Thyroid gland (tissue), 4 donors: ENCODE results near the gene TERT. TPM values are rescaled to one million over a fixed set of nuclear protein-coding genes. Genes with fewer than 3 reads are reported as not detected.

Experiments
- DNase-seq, 2 donors: peaks; one replicate each; pipeline ENCODE4 v3.0.0-alpha.2; 2019
- H3K27ac ChIP-seq, 3 donors: fragments of 200-600 bp; sonication (generic); 1 replicate in 2 of 3; 2 replicates in 1 of 3; pipeline ENCODE4 v1.5.1; 2016 to 2019; ENCODE audit warnings: mild to moderate bottlenecking in 1 of 3, moderate library complexity in 1 of 3
- H3K27me3 ChIP-seq: fragments of 200-600 bp; sonication (generic); one replicate; pipeline ENCODE4 v1.5.1; 2019
- H3K36me3 ChIP-seq, 2 donors: fragments of 200-600 bp; sonication (generic); one replicate each; pipeline ENCODE4 v1.5.1; 2016 to 2019
- H3K4me1 ChIP-seq, 2 donors: fragments of 200-600 bp; sonication (generic); one replicate each; pipeline ENCODE4 v1.5.1; 2017 to 2019
- H3K4me3 ChIP-seq, 3 donors: fragments of 200-600 bp; sonication (generic); replicated peaks in 1 of 3; 1 replicate in 2 of 3; 2 replicates in 1 of 3; pipeline ENCODE4 v1.5.1; 2016; ENCODE audit warnings: mild to moderate bottlenecking in 1 of 3
- H3K9me3 ChIP-seq: fragments of 200-600 bp; sonication (generic); one replicate; pipeline ENCODE4 v1.5.1; 2017
- CTCF ChIP-seq, 6 experiments: fragments of 200-600 bp in 3 of 6; fragments of 450-650 bp in 3 of 6; sonication (generic) in 3 of 6; IDR thresholded peaks; one replicate each; pipeline ENCODE4 v1.5.1; 2016 to 2019; ENCODE audit warnings: antibody characterized with exemption in 6 of 6, mild to moderate bottlenecking in 2 of 6, inconsistent platforms in 1 of 6, moderate library complexity in 1 of 6
- POLR2A ChIP-seq, 2 donors: fragments of 450-650 bp; IDR thresholded peaks; one replicate each; pipeline ENCODE4 v1.6.1; 2017; ENCODE audit warnings: antibody characterized with exemption in 2 of 2, mild to moderate bottlenecking in 2 of 2, moderate library complexity in 1 of 2
- WGBS, 2 donors: methylation state at CpG; one replicate each; pipeline ENCODE4 v1.1.5; 2017; 5-methylcytosine and 5-hydroxymethylcytosine counted together
- intact Hi-C: fragments of 100-400 bp; cut with DNase I; formaldehyde crosslinking; loops from one replicate; pipeline ENCODE4 v1.15.1; 2023
- total RNA-seq, 4 donors: library from RNA; depleted of rRNA; stranded (reverse); fragments of >200 nt; gene quantifications; one replicate each; pipeline ENCODE4 v1.2.3, GENCODE V29; 2016

TERT gene
- total RNA-seq, 4 donors from 2014 or later = not detected

- DNase-seq = no peak
- no peak overlapping the region for H3K4me3 ChIP-seq
- H3K4me1 ChIP-seq = no peaks in the 10 kb centered on the region
- 86 to 87% methylated on average over 25 to 27 of the region's 27 CpGs for WGBS, 2 donors
- TF ChIP-seq CTCF (IDR thresholded peaks at IDR 0.05) (no peak), POLR2A (IDR thresholded peaks at IDR 0.05) (no peak)
- no peak overlapping the region for H3K27ac ChIP-seq
- intact Hi-C loops = no loop called here
- no peaks in the 10 kb centered on the region for H3K9me3 ChIP-seq
- H3K27me3 ChIP-seq = no peaks in the 10 kb centered on the region
- H3K36me3 ChIP-seq = no peaks in the 10 kb centered on the region
These were observed 72.1 kb downstream of the TERT start for GRCh38 chr5:1222621-1223277.

GRCh38 chr5:1222147-1222546, 72.7 kb downstream of the TERT start:
- Histone ChIP-seq H3K36me3 (no peaks in the 10 kb centered on the region), H3K4me1 (no peaks in the 10 kb centered on the region), H3K9me3 (no peaks in the 10 kb centered on the region), H3K4me3 (no peak overlapping the region), H3K27ac (no peak overlapping the region), H3K27me3 (no peaks in the 10 kb centered on the region)
- DNase-seq = no peak
- TF ChIP-seq CTCF (IDR thresholded peaks at IDR 0.05) (no peak), POLR2A (IDR thresholded peaks at IDR 0.05) (no peak)
- intact Hi-C loops = no loop called here
- WGBS, 2 donors = 95 to 97% methylated on average over 9 of the region's 9 CpGs

GRCh38 chr5:1221721-1222120, 73.1 kb downstream of the TERT start:
- H3K27ac ChIP-seq = no peak overlapping the region
- DNase-seq = no peak
- H3K36me3 ChIP-seq = no peaks in the 10 kb centered on the region
- no peaks in the 10 kb centered on the region for H3K4me1 ChIP-seq
- 91 to 95% methylated on average over 9 of the region's 10 CpGs for WGBS, 2 donors
- no peak for TF ChIP-seq POLR2A (IDR thresholded peaks at IDR 0.05)
- no peak for TF ChIP-seq CTCF (IDR thresholded peaks at IDR 0.05)
- intact Hi-C loops = no loop called here
- H3K4me3 ChIP-seq = no peak overlapping the region
- no peaks in the 10 kb centered on the region for H3K27me3 ChIP-seq
- no peaks in the 10 kb centered on the region for H3K9me3 ChIP-seq

DNA sequence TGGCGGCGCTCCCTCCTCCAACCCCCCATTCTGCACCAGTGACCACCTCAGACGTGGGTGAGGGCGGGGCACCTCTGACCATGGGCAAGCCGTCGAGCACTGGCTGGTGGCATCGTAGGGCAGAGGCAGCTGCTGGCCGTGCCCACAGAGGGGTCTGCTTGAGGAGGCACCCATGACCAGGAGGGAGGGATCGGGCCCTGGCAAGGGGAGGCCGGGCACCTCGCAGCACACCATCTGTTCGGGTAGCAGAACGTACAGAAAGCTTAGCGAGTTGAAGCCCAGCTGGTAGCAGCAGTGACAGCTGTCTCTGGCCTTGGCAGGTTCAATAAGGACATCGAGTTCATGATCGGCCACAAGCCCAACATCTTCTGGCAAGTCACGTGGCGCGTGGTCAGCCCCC, 74.0 kb downstream of the TERT start:
- Histone ChIP-seq H3K27me3 (no peaks in the 10 kb centered on the region), H3K4me1 (no peaks in the 10 kb centered on the region), H3K4me3 (no peak overlapping the region), H3K27ac (no peak overlapping the region), H3K9me3 (no peaks in the 10 kb centered on the region), H3K36me3 (no peaks in the 10 kb centered on the region)
- TF ChIP-seq POLR2A (IDR thresholded peaks at IDR 0.05) (no peak), CTCF (IDR thresholded peaks at IDR 0.05) (no peak)
- no peak for DNase-seq
- intact Hi-C loops = no loop called here
- WGBS, 2 donors = 88 to 92% methylated on average over 14 to 19 of the region's 19 CpGs

DNA sequence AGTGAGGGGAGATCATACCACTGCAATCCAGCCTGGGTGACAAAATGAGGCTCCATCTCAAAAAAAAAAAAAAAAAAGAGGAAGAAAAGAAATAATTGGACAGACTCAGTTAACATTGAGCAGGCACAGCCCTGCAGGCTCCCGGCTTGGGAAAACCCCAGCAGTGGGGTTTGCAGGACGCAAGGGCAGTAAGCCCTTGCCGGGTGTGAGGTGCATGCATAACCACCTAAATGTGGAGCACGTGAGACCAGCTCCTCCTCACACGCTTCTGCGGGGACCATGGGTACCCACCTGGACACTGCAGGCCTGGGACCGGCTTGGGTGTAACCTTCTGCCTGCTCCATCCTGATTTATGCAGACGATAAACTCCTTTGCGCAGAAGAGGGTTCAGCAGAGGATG, 74.5 kb downstream of the TERT start:
- Histone ChIP-seq H3K9me3 (no peaks in the 10 kb centered on the region), H3K27ac (no peak overlapping the region), H3K36me3 (no peaks in the 10 kb centered on the region), H3K27me3 (no peaks in the 10 kb centered on the region), H3K4me3 (no peak overlapping the region), H3K4me1 (no peaks in the 10 kb centered on the region)
- no peak for DNase-seq
- intact Hi-C loops = no loop called here
- no peak for TF ChIP-seq POLR2A (IDR thresholded peaks at IDR 0.05)
- no peak for TF ChIP-seq CTCF (IDR thresholded peaks at IDR 0.05)
- WGBS, 2 donors = 85 to 89% methylated on average over 9 of the region's 9 CpGs
